Testis (tissue), 2 donors: ENCODE data around the gene SLC4A3.

Source experiments
- POLR2A ChIP-seq: fragments of 450-650 bp; IDR thresholded peaks from one replicate; pipeline ENCODE4 v1.6.1; 2017; ENCODE audit warnings: antibody characterized with exemption, mild to moderate bottlenecking, moderate library complexity
- TF ChIP-seq, protein P1 (sequence below), 3 experiments: fragments of 450-650 bp in 2 of 3; fragments of 200-600 bp in 1 of 3; sonication (generic) in 1 of 3; IDR thresholded peaks; one replicate each; pipeline ENCODE4 v1.5.1; 2016 to 2019; ENCODE audit warnings: antibody characterized with exemption in 3 of 3, mild to moderate bottlenecking in 2 of 3, moderate library complexity in 1 of 3

GRCh38 chr2:219648176-219648575, 20.7 kb downstream of the SLC4A3 start:
- TF ChIP-seq, protein P1, sequence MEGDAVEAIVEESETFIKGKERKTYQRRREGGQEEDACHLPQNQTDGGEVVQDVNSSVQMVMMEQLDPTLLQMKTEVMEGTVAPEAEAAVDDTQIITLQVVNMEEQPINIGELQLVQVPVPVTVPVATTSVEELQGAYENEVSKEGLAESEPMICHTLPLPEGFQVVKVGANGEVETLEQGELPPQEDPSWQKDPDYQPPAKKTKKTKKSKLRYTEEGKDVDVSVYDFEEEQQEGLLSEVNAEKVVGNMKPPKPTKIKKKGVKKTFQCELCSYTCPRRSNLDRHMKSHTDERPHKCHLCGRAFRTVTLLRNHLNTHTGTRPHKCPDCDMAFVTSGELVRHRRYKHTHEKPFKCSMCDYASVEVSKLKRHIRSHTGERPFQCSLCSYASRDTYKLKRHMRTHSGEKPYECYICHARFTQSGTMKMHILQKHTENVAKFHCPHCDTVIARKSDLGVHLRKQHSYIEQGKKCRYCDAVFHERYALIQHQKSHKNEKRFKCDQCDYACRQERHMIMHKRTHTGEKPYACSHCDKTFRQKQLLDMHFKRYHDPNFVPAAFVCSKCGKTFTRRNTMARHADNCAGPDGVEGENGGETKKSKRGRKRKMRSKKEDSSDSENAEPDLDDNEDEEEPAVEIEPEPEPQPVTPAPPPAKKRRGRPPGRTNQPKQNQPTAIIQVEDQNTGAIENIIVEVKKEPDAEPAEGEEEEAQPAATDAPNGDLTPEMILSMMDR (IDR thresholded peaks at IDR 0.05) = no peak
- no peak for TF ChIP-seq POLR2A
